ENCODE results near the gene GORASP1.

DNA sequence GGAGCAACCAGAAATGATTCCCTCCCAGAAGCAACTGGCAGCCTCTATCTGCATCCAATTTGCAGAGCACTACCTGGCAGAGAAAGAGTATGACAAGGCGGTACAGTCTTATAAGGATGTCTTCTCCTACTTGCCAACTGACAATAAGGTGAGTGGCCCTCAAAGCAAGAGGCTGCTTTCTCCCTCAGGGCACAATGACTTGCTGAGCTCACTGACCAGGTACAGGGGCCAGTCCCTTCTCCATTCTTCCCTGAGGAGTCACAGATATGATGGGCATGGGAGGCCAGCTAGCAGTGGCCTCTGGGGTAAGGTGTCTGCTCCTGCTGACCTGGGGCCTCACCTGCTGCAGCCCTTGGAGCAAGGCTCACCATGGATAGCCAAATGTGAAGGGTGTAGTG is 25.7 kb upstream of the GORASP1 start:
- no peak for TF ChIP-seq POLR2A (IDR thresholded peaks at IDR 0.05)
- TF ChIP-seq, protein P1, sequence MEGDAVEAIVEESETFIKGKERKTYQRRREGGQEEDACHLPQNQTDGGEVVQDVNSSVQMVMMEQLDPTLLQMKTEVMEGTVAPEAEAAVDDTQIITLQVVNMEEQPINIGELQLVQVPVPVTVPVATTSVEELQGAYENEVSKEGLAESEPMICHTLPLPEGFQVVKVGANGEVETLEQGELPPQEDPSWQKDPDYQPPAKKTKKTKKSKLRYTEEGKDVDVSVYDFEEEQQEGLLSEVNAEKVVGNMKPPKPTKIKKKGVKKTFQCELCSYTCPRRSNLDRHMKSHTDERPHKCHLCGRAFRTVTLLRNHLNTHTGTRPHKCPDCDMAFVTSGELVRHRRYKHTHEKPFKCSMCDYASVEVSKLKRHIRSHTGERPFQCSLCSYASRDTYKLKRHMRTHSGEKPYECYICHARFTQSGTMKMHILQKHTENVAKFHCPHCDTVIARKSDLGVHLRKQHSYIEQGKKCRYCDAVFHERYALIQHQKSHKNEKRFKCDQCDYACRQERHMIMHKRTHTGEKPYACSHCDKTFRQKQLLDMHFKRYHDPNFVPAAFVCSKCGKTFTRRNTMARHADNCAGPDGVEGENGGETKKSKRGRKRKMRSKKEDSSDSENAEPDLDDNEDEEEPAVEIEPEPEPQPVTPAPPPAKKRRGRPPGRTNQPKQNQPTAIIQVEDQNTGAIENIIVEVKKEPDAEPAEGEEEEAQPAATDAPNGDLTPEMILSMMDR (IDR thresholded peaks at IDR 0.05) = no peak

All from uterus (tissue), 2 donors.